Measurements from ENCODE around the gene PRODH2. TPM values are rescaled to one million over a fixed set of nuclear protein-coding genes. Genes with fewer than 3 reads are reported as not detected.

The PRODH2 gene
- polyA plus RNA-seq, 1 of the 3 experiments (the other 2 are of a cell fraction), result not detected

DNA sequence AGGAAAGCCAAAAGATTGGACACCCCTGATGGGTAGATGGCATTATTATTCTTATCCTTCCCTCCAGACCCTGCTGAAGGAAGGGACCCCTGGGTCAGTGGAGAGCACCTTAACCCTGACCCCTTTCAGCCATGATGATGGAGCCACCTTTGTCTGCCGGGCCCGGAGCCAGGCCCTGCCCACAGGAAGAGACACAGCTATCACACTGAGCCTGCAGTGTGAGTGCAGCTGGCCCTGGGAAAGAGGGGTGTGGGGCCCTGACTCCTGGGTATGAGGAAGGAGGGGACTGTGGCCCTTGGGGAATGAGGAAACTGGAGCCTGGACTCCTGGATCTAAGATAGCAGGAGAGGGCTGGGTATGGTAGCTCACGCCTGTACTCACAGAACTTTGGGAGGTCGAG, 46.8 kb upstream of the PRODH2 start:
- CTCF ChIA-PET, result interaction anchor here (1.2 kb wide), 1 partner anchor 9 kb away, joined by 5 read pairs; no protein-coding TSS in a partner anchor

DNA sequence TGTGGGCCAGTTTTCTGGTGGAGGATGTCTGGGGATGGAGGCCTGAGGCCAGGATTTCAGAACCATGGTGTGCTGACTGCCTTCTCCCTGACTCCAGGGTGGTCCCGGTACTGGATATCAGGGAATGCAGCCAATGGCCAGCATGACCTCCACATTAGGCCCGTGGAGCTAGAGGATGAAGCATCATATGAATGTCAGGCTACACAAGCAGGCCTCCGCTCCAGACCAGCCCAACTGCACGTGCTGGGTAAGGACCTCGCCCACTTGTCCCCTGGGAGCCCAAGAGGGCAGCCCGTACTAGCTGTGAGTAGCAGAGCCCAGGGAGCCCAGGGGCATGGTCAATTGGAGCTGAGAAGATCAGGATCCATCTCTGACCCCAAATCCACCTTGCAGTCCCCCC, 45.7 kb upstream of the PRODH2 start:
- H3K27me3 ChIP-seq (ENCODE audit: insufficient read depth), result no peaks in the 10 kb centered on the region
- no peak for DNase-seq
- TF ChIP-seq MXI1 (IDR thresholded peaks at IDR 0.05; ENCODE audit: low read depth, low read length) (no peak), TAF1 (IDR thresholded peaks at IDR 0.05; ENCODE audit: borderline replicate concordance, low read depth, low read length) (no peak), TEAD4 (IDR thresholded peaks at IDR 0.05; ENCODE audit: borderline replicate concordance, insufficient read depth) (no peak), EP300 (IDR thresholded peaks at IDR 0.05; ENCODE audit: borderline replicate concordance in 1 of 2, low read depth in 1 of 2, low read length in 1 of 2) (no peak), GABPA (IDR thresholded peaks at IDR 0.05; ENCODE audit: low read depth) (no peak), JUND (IDR thresholded peaks at IDR 0.05) (no peak), FOSL2 (IDR thresholded peaks at IDR 0.05; ENCODE audit: borderline replicate concordance, low read depth) (no peak)
- TF ChIP-seq, protein P1, sequence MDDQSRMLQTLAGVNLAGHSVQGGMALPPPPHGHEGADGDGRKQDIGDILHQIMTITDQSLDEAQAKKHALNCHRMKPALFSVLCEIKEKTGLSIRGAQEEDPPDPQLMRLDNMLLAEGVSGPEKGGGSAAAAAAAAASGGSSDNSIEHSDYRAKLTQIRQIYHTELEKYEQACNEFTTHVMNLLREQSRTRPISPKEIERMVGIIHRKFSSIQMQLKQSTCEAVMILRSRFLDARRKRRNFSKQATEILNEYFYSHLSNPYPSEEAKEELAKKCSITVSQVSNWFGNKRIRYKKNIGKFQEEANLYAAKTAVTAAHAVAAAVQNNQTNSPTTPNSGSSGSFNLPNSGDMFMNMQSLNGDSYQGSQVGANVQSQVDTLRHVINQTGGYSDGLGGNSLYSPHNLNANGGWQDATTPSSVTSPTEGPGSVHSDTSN (IDR thresholded peaks at IDR 0.05), result no peak
- 78% methylated on average over 2 of the region's 6 CpGs for WGBS (ENCODE audit: low lambda C conversion rate)
- H2AFZ ChIP-seq (ENCODE audit: low read depth), result no peak overlapping the region
- no peaks in the 10 kb centered on the region for H4K20me1 ChIP-seq (ENCODE audit: insufficient read depth)
- no peak overlapping the region for H3K4me2 ChIP-seq
- ChIA-PET POLR2A (no interaction called here), CTCF (no interaction called here)
- no peak overlapping the region for H3K27ac ChIP-seq (ENCODE audit: low read depth in 2 of 2, low read length in 1 of 2)
- no peaks in the 10 kb centered on the region for H3F3A ChIP-seq (replicated peaks; ENCODE audit: insufficient read depth)
- no peaks in the 10 kb centered on the region for H3K9me3 ChIP-seq
- no peaks in the 10 kb centered on the region for H3K36me3 ChIP-seq (replicated peaks in 1 of 2; ENCODE audit: control insufficient read depth in 1 of 2, insufficient read depth in 2 of 2, low read length in 1 of 2)
- H3K9ac ChIP-seq, result no peak overlapping the region
- H3K9me2 ChIP-seq, result no peaks in the 10 kb centered on the region
- H3K4me3 ChIP-seq (ENCODE audit: low read depth in 2 of 2, low read length in 1 of 2), result no peak overlapping the region
- no peaks in the 10 kb centered on the region for H3K79me2 ChIP-seq (ENCODE audit: insufficient read depth)
- peaks cover 0 to 11% of the 10 kb centered on the region in 2 experiments; a peak in 1 of 4 replicates for H3K4me1 ChIP-seq (ENCODE audit: control insufficient read depth in 1 of 2, insufficient read depth in 2 of 2, low read depth in 1 of 2, low read length in 1 of 2)

More for the DNA sequence above, 46.8 kb upstream of the PRODH2 start:
- no peaks in the 10 kb centered on the region for H3K79me2 ChIP-seq (ENCODE audit: insufficient read depth)
- no peak overlapping the region for H3K4me3 ChIP-seq (ENCODE audit: low read depth in 2 of 2, low read length in 1 of 2)
- no peaks in the 10 kb centered on the region for H3K27me3 ChIP-seq (ENCODE audit: insufficient read depth)
- 66% methylated on average over 4 of the region's 4 CpGs for WGBS (ENCODE audit: low lambda C conversion rate)
- POLR2A ChIA-PET, result no interaction called here
- DNase-seq, result no peak
- no peaks in the 10 kb centered on the region for H3K36me3 ChIP-seq (replicated peaks in 1 of 2; ENCODE audit: control insufficient read depth in 1 of 2, insufficient read depth in 2 of 2, low read length in 1 of 2)
- no peak overlapping the region for H3K9ac ChIP-seq
- no peaks in the 10 kb centered on the region for H4K20me1 ChIP-seq (ENCODE audit: insufficient read depth)
- TF ChIP-seq FOXJ3 (CRISPR knock-in tag; IDR thresholded peaks at IDR 0.05), result no peak
- no peak for TF ChIP-seq TEAD4 (IDR thresholded peaks at IDR 0.05; ENCODE audit: borderline replicate concordance, insufficient read depth)
- TF ChIP-seq EZH2phosphoT487 (IDR thresholded peaks at IDR 0.05; ENCODE audit: borderline replicate concordance, low read depth), result no peak
- TF ChIP-seq EP300 (IDR thresholded peaks at IDR 0.05; ENCODE audit: borderline replicate concordance in 1 of 2, low read depth in 1 of 2, low read length in 1 of 2), result no peak
- TF ChIP-seq CHD2 (IDR thresholded peaks at IDR 0.05; ENCODE audit: low read length, partially characterized antibody), result no peak
- TF ChIP-seq, protein P2, sequence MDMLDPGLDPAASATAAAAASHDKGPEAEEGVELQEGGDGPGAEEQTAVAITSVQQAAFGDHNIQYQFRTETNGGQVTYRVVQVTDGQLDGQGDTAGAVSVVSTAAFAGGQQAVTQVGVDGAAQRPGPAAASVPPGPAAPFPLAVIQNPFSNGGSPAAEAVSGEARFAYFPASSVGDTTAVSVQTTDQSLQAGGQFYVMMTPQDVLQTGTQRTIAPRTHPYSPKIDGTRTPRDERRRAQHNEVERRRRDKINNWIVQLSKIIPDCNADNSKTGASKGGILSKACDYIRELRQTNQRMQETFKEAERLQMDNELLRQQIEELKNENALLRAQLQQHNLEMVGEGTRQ (IDR thresholded peaks at IDR 0.05; ENCODE audit: borderline replicate concordance, low read depth, low read length), result no peak
- TF ChIP-seq RXRA (IDR thresholded peaks at IDR 0.05; ENCODE audit: borderline replicate concordance, low read depth), result no peak
- no peak for TF ChIP-seq RFX5 (IDR thresholded peaks at IDR 0.05; ENCODE audit: low read length)
- TF ChIP-seq GATA2 (CRISPR knock-in tag; IDR thresholded peaks at IDR 0.05), result no peak
- no peak for TF ChIP-seq ELF1 (IDR thresholded peaks at IDR 0.05)
- TF ChIP-seq, protein P3, sequence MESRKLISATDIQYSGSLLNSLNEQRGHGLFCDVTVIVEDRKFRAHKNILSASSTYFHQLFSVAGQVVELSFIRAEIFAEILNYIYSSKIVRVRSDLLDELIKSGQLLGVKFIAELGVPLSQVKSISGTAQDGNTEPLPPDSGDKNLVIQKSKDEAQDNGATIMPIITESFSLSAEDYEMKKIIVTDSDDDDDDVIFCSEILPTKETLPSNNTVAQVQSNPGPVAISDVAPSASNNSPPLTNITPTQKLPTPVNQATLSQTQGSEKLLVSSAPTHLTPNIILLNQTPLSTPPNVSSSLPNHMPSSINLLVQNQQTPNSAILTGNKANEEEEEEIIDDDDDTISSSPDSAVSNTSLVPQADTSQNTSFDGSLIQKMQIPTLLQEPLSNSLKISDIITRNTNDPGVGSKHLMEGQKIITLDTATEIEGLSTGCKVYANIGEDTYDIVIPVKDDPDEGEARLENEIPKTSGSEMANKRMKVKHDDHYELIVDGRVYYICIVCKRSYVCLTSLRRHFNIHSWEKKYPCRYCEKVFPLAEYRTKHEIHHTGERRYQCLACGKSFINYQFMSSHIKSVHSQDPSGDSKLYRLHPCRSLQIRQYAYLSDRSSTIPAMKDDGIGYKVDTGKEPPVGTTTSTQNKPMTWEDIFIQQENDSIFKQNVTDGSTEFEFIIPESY (IDR thresholded peaks at IDR 0.05; ENCODE audit: borderline replicate concordance, low read depth), result no peak
- TF ChIP-seq MEF2A (IDR thresholded peaks at IDR 0.05; ENCODE audit: borderline replicate concordance, low read depth), result no peak
- H3K9me2 ChIP-seq, result no peaks in the 10 kb centered on the region
- H3K27ac ChIP-seq (ENCODE audit: low read depth in 2 of 2, low read length in 1 of 2), result no peak overlapping the region
- peaks cover 0 to 11% of the 10 kb centered on the region in 2 experiments; a peak in 1 of 4 replicates for H3K4me1 ChIP-seq (ENCODE audit: control insufficient read depth in 1 of 2, insufficient read depth in 2 of 2, low read depth in 1 of 2, low read length in 1 of 2)
- H3K9me3 ChIP-seq, result no peaks in the 10 kb centered on the region
- no peaks in the 10 kb centered on the region for H3F3A ChIP-seq (replicated peaks; ENCODE audit: insufficient read depth)
- no peak overlapping the region for H2AFZ ChIP-seq (ENCODE audit: low read depth)
- H3K4me2 ChIP-seq, result no peak overlapping the region

Data from SK-N-SH (cell line).